Stimulated activated naive CD4-positive, alpha-beta T cell treated with Interleukin-2 at 50 U/mL for 16 hours (primary cell): ENCODE data around the gene RASA2.
"Not testable (repeated sequence)": the region's sequence is repeated elsewhere in the genome, so short reads cannot be mapped to it uniquely, and the experiment has no call there.

Experiments
- DNase-seq: peaks from one replicate; lab custom pipeline; 2025; lab: John Stamatoyannopoulos, UW

The RASA2 gene

GRCh38 chr3:141578202-141578973 lies 91.6 kb downstream of the RASA2 start:
- DNase-seq, result no peak

- DNase-seq, result no peak
Measured at GRCh38 chr3:141594357-141594756, 107.5 kb downstream of the RASA2 start.

GRCh38 chr3:141597931-141598330 lies 111.1 kb downstream of the RASA2 start:
- DNase-seq, result no peak

GRCh38 chr3:141600331-141600730 lies 113.5 kb downstream of the RASA2 start:
- DNase-seq, result no peak

GRCh38 chr3:141602706-141603105 lies 115.9 kb downstream of the RASA2 start:
- no peak for DNase-seq

GRCh38 chr3:141603473-141604035 lies 116.7 kb downstream of the RASA2 start:
- no peak for DNase-seq

GRCh38 chr3:141605883-141606282 lies 119.1 kb downstream of the RASA2 start:
- DNase-seq, result no peak

GRCh38 chr3:141608438-141608837 lies 121.6 kb downstream of the RASA2 start:
- DNase-seq, result no peak

- DNase-seq, result no peak
Measured at GRCh38 chr3:141610939-141611338, 124.1 kb downstream of the RASA2 start.

- no peak for DNase-seq
Measured at GRCh38 chr3:141618103-141618910, 131.5 kb downstream of the RASA2 start.

- DNase-seq, result no peak
Measured at GRCh38 chr3:141618938-141619337, 132.1 kb downstream of the RASA2 start.

GRCh38 chr3:141619450-141619849 lies 132.6 kb downstream of the RASA2 start:
- DNase-seq, result no peak

GRCh38 chr3:141623691-141624090 lies 136.9 kb downstream of the RASA2 start:
- no peak for DNase-seq

- DNase-seq, result no peak
Measured at GRCh38 chr3:141625506-141625905, 138.7 kb downstream of the RASA2 start.

- DNase-seq, result not testable (repeated sequence)
Measured at GRCh38 chr3:141628334-141628733, 141.5 kb downstream of the RASA2 start.

GRCh38 chr3:141628868-141629441 lies 142.1 kb downstream of the RASA2 start:
- not testable (repeated sequence) for DNase-seq

GRCh38 chr3:141629976-141630375 lies 143.1 kb downstream of the RASA2 start:
- DNase-seq, result no peak

GRCh38 chr3:141632779-141633374 lies 146.1 kb downstream of the RASA2 start:
- DNase-seq, result no peak

GRCh38 chr3:141642215-141642614 lies 155.4 kb downstream of the RASA2 start:
- DNase-seq, result no peak

- DNase-seq, result no peak
Measured at GRCh38 chr3:141643391-141643790, 156.6 kb downstream of the RASA2 start.

- no peak for DNase-seq
Measured at GRCh38 chr3:141643796-141644195, 157.0 kb downstream of the RASA2 start.

GRCh38 chr3:141644931-141645330 lies 158.1 kb downstream of the RASA2 start:
- DNase-seq, result peak; percentile 55
